GM23338 (cell line): Measurements from ENCODE around the gene CDCA4. TPM values are rescaled to one million over a fixed set of nuclear protein-coding genes. Genes with fewer than 3 reads are reported as not detected.

ENCODE experiments used
- ATAC-seq: fragments of 200-7000 bp; cut with Tn5 transposase; 3 replicates; pipeline ENCODE4 v1.9.1; 2020
- DNase-seq: peaks from one replicate; pipeline ENCODE4 v3.0.0-alpha.2; 2015; ENCODE audit warnings: low spot score
- H2AFZ ChIP-seq: fragments of 200-600 bp; sonication (generic); 2 replicates; pipeline ENCODE4 v1.8.0; 2016; ENCODE audit warnings: antibody characterized with exemption, mild to moderate bottlenecking, moderate library complexity
- H3F3A ChIP-seq: fragments of 200-600 bp; sonication (generic); replicated peaks from 2 replicates; pipeline ENCODE4 v1.8.0; 2017; ENCODE audit warnings: antibody characterized with exemption, mixed run types, low read depth
- H3K27ac ChIP-seq: fragments of 200-600 bp; sonication (generic); 2 replicates; pipeline ENCODE4 v1.6.1; 2016; ENCODE audit warnings: low read depth
- H3K27me3 ChIP-seq: fragments of 200-600 bp; sonication (generic); 2 replicates; pipeline ENCODE4 v1.8.0; 2016; ENCODE audit warnings: mild to moderate bottlenecking, mixed run types, moderate library complexity; ENCODE audit not compliant: insufficient read depth
- H3K36me3 ChIP-seq: fragments of 200-600 bp; sonication (generic); 2 replicates; pipeline ENCODE4 v1.8.0; 2016; ENCODE audit warnings: mild to moderate bottlenecking; ENCODE audit not compliant: insufficient read depth
- H3K4me1 ChIP-seq: fragments of 200-600 bp; sonication (generic); 2 replicates; pipeline ENCODE4 v1.8.0; 2016; ENCODE audit warnings: mild to moderate bottlenecking, moderate library complexity; ENCODE audit not compliant: insufficient read depth
- H3K4me2 ChIP-seq: fragments of 200-600 bp; sonication (generic); 2 replicates; pipeline ENCODE4 v1.7.1; 2017; ENCODE audit warnings: mixed run types
- H3K4me3 ChIP-seq: fragments of 200-600 bp; sonication (generic); 2 replicates; pipeline ENCODE4 v1.6.1; 2016; ENCODE audit warnings: mixed run types
- H3K79me2 ChIP-seq: fragments of 200-600 bp; sonication (generic); replicated peaks from 2 replicates; pipeline ENCODE4 v1.8.0; 2017; ENCODE audit warnings: mild to moderate bottlenecking; ENCODE audit not compliant: insufficient read depth
- H3K9me2 ChIP-seq: fragments of 200-600 bp; sonication (generic); 2 replicates; pipeline ENCODE4 v1.8.0; 2017; ENCODE audit not compliant: insufficient read depth
- H4K20me1 ChIP-seq: fragments of 200-600 bp; sonication (generic); replicated peaks from 2 replicates; pipeline ENCODE4 v1.8.0; 2017; ENCODE audit warnings: mild to moderate bottlenecking; ENCODE audit not compliant: insufficient read depth
- H3K27ac Mint-ChIP-seq: 2 replicates; pipeline ENCODE4 v1.8.0; 2020; ENCODE audit warnings: inconsistent platforms, mild to moderate bottlenecking, moderate library complexity, mixed read lengths
- H3K27me3 Mint-ChIP-seq: 3 replicates; pipeline ENCODE4 v1.8.0; 2022; ENCODE audit warnings: low read depth, mild to moderate bottlenecking, moderate library complexity, mixed read lengths, inconsistent platforms; ENCODE audit not compliant: insufficient read depth, poor library complexity
- H3K36me3 Mint-ChIP-seq: 3 replicates; pipeline ENCODE4 v1.8.0; 2021; ENCODE audit warnings: low read depth, mild to moderate bottlenecking, inconsistent platforms, moderate library complexity, mixed read lengths
- H3K4me1 Mint-ChIP-seq: 3 replicates; pipeline ENCODE4 v1.8.0; 2020; ENCODE audit warnings: mild to moderate bottlenecking, inconsistent platforms, mixed read lengths
- H3K4me3 Mint-ChIP-seq: 3 replicates; pipeline ENCODE4 v1.8.0; 2021; ENCODE audit warnings: moderate library complexity, mild to moderate bottlenecking, inconsistent platforms, mixed read lengths
- H3K9me3 Mint-ChIP-seq: 3 replicates; pipeline ENCODE4 v1.8.0; 2020; ENCODE audit warnings: moderate library complexity, mild to moderate bottlenecking, inconsistent platforms, mixed read lengths
- CTCF ChIP-seq, 2 experiments: fragments of 200-600 bp in 1 of 2; sonication (generic) in 1 of 2; conservative IDR thresholded peaks; 2 replicates each; pipeline versions ENCODE4 v1.5.1 to v1.6.1; 2016 to 2017; ENCODE audit warnings: antibody characterized with exemption in 2 of 2, low read depth in 2 of 2, mild to moderate bottlenecking in 2 of 2, moderate library complexity in 1 of 2
- ETS1 ChIP-seq: IDR thresholded peaks from 2 replicates; pipeline ENCODE4 v1.6.1; 2016; ENCODE audit warnings: antibody characterized with exemption
- EZH2 ChIP-seq: fragments of 200-600 bp; sonication (generic); IDR thresholded peaks from one replicate; pipeline ENCODE4 v1.8.0; 2017; ENCODE audit warnings: antibody characterized with exemption, mild to moderate bottlenecking, low read depth; ENCODE audit not compliant: unreplicated experiment
- EZH2phosphoT487 ChIP-seq: fragments of 200-600 bp; sonication (generic); IDR thresholded peaks from one replicate; pipeline ENCODE4 v1.8.1; 2018; ENCODE audit warnings: antibody characterized with exemption; ENCODE audit not compliant: unreplicated experiment
- JUNB ChIP-seq: IDR thresholded peaks from one replicate; pipeline ENCODE4 v1.6.1; 2016; ENCODE audit warnings: antibody characterized with exemption; ENCODE audit not compliant: unreplicated experiment
- NANOG ChIP-seq: IDR thresholded peaks from 2 replicates; pipeline ENCODE4 v1.6.1; 2016; ENCODE audit warnings: antibody characterized with exemption, borderline replicate concordance
- POLR2AphosphoS5 ChIP-seq: IDR thresholded peaks from 2 replicates; pipeline ENCODE4 v1.6.1; 2016; ENCODE audit warnings: antibody characterized with exemption, low read depth
- REST ChIP-seq: IDR thresholded peaks from one replicate; pipeline ENCODE4 v1.6.1; 2018; ENCODE audit warnings: antibody characterized with exemption; ENCODE audit not compliant: unreplicated experiment
- ZNF114 ChIP-seq: fragments of 250-450 bp; sonication (Bioruptor Pico); IDR thresholded peaks from 2 replicates; pipeline ENCODE4 v1.5.0; 2020; ENCODE audit warnings: mild to moderate bottlenecking, moderate library complexity
- ZNF331 ChIP-seq: fragments of 250-450 bp; sonication (Bioruptor Pico); IDR thresholded peaks from 2 replicates; pipeline ENCODE4 v1.5.0; 2020; ENCODE audit warnings: low read depth, mild to moderate bottlenecking, moderate library complexity
- polyA plus RNA-seq: library from polyadenylated mRNA; unstranded; fragments of >200 nt; fragmentation: Nextera tagmentation; extraction: Ambion mirVana; gene quantifications from 2 replicates; pipeline ENCODE4 v1.2.1, GENCODE V29; 2016
- total RNA-seq: library from RNA; depleted of rRNA; stranded (reverse); fragments of >200 nt; shearing (Covaris generic); gene quantifications from 2 replicates; pipeline ENCODE4 v1.2.3, GENCODE V29; 2014

Gene CDCA4
- total and polyA plus RNA-seq, 2 experiments from 2014 or later, result 32.6 to 70.7 TPM

- Histone ChIP-seq H3K4me1 (peaks cover 4% of the 10 kb centered on the region; the same call in 1 of the 2 replicates), H3K4me3 (no peak overlapping the region), H2AFZ (no peak overlapping the region), H3K27me3 (peaks cover 26% of the 10 kb centered on the region), H3K9me2 (no peaks in the 10 kb centered on the region), H3K27ac (no peak overlapping the region), H3F3A (no peaks in the 10 kb centered on the region), H4K20me1 (no peaks in the 10 kb centered on the region), H3K79me2 (no peaks in the 10 kb centered on the region), H3K4me2 (no peak overlapping the region), H3K36me3 (no peaks in the 10 kb centered on the region)
- no peak for DNase-seq
- H3K9me3 Mint-ChIP-seq, result no peaks in the 10 kb centered on the region
- H3K36me3 Mint-ChIP-seq, result no peaks in the 10 kb centered on the region
- peaks cover 9% of the 10 kb centered on the region; the same call in 2 of the 3 replicates for H3K4me1 Mint-ChIP-seq
- no peak overlapping the region for H3K4me3 Mint-ChIP-seq
- TF ChIP-seq EZH2phosphoT487 (no peak), POLR2AphosphoS5 (no peak), EZH2 (no peak), JUNB (no peak), CTCF (conservative IDR thresholded peaks at IDR 0.05; ENCODE audit: low read depth in 2 of 2) (no peak), ZNF114 (no peak), NANOG (no peak), REST (no peak), ZNF331 (CRISPR knock-in tag) (no peak), ETS1 (no peak)
- peaks cover 32% of the 10 kb centered on the region for H3K27me3 Mint-ChIP-seq
- no peak overlapping the region for H3K27ac Mint-ChIP-seq
- ATAC-seq, result no peak
Observed at GRCh38 chr14:104974146-104974541, 46.7 kb downstream of the CDCA4 start.
